ENCODE results near the gene PEAK1.

The PEAK1 gene

DNA sequence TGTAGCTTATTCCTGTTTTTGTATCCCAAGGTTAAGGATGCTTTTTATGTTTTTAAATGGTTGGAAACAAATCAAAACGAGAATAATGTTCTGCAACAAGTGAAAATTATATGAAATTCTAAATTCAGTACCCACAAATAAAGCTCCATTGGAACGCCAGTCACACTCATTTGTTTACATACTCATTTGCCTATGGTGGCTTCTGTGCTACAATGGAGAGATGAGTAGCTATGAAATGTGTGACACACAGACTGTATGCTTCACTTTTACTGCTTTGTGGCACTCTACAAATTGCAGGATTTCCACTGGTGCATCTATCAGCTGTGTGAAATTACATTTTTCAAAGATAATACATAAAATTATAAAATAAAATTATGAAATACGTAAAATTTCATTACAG, 236.8 kb downstream of the PEAK1 start:
- CTCF ChIA-PET: interaction anchor here (0.6 to 2.5 kb wide), 3 partner anchors 33 to 360 kb away, joined by 3 to 11 read pairs (median 8); no protein-coding TSS in a partner anchor

GRCh38 chr15:77181305-77182074, 238.4 kb downstream of the PEAK1 start:
- no peak overlapping the region for H3K4me3 ChIP-seq (ENCODE audit: low read depth, low read length)
- H3K36me3 ChIP-seq (ENCODE audit: control insufficient read depth in 2 of 2, insufficient read depth in 1 of 2, low read length in 2 of 2): no peaks in the 10 kb centered on the region
- H3K9me3 ChIP-seq (ENCODE audit: control insufficient read depth, insufficient read depth, low read depth, low read length): no peaks in the 10 kb centered on the region
- no peak for TF ChIP-seq ZNF24 (tag by site-specific recombination; IDR thresholded peaks at IDR 0.05)
- no peak for TF ChIP-seq ZNF76 (tag by site-specific recombination; IDR thresholded peaks at IDR 0.05; ENCODE audit: borderline replicate concordance, low read depth)
- TF ChIP-seq, protein P1, sequence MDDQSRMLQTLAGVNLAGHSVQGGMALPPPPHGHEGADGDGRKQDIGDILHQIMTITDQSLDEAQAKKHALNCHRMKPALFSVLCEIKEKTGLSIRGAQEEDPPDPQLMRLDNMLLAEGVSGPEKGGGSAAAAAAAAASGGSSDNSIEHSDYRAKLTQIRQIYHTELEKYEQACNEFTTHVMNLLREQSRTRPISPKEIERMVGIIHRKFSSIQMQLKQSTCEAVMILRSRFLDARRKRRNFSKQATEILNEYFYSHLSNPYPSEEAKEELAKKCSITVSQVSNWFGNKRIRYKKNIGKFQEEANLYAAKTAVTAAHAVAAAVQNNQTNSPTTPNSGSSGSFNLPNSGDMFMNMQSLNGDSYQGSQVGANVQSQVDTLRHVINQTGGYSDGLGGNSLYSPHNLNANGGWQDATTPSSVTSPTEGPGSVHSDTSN (CRISPR knock-in tag; IDR thresholded peaks at IDR 0.05): no peak
- no peak for TF ChIP-seq KLF7 (tag by site-specific recombination; IDR thresholded peaks at IDR 0.05; ENCODE audit: borderline replicate concordance)
- no peak for TF ChIP-seq IKZF3 (tag by site-specific recombination; IDR thresholded peaks at IDR 0.05)
- TF ChIP-seq ZNF571 (tag by site-specific recombination; IDR thresholded peaks at IDR 0.05): no peak
- no peak for TF ChIP-seq ZNF174 (tag by site-specific recombination; IDR thresholded peaks at IDR 0.05)
- no peak for TF ChIP-seq HOXA7 (CRISPR knock-in tag; IDR thresholded peaks at IDR 0.05; ENCODE audit: borderline replicate concordance)
- CTCF ChIA-PET: interaction anchor here (0.9 to 2.5 kb wide), 3 partner anchors 278 to 362 kb away, joined by 5 to 11 read pairs (median 8); no protein-coding TSS in a partner anchor
- no peaks in the 10 kb centered on the region for H3K4me1 ChIP-seq (ENCODE audit: control insufficient read depth, insufficient read depth, low read length)
- no peak overlapping the region for H3K27ac ChIP-seq (ENCODE audit: extremely low read depth, low read depth, low read length)
- POLR2A ChIA-PET: no interaction called here

More for the DNA sequence above, 236.8 kb downstream of the PEAK1 start:
- no peaks in the 10 kb centered on the region for H3K36me3 ChIP-seq (ENCODE audit: control insufficient read depth in 2 of 2, insufficient read depth in 1 of 2, low read length in 2 of 2)
- H3K9me3 ChIP-seq (ENCODE audit: control insufficient read depth, insufficient read depth, low read depth, low read length): no peaks in the 10 kb centered on the region
- H3K4me3 ChIP-seq (ENCODE audit: low read depth, low read length): no peak overlapping the region
- no peak overlapping the region for H3K27ac ChIP-seq (ENCODE audit: extremely low read depth, low read depth, low read length)
- TF ChIP-seq, protein P2, sequence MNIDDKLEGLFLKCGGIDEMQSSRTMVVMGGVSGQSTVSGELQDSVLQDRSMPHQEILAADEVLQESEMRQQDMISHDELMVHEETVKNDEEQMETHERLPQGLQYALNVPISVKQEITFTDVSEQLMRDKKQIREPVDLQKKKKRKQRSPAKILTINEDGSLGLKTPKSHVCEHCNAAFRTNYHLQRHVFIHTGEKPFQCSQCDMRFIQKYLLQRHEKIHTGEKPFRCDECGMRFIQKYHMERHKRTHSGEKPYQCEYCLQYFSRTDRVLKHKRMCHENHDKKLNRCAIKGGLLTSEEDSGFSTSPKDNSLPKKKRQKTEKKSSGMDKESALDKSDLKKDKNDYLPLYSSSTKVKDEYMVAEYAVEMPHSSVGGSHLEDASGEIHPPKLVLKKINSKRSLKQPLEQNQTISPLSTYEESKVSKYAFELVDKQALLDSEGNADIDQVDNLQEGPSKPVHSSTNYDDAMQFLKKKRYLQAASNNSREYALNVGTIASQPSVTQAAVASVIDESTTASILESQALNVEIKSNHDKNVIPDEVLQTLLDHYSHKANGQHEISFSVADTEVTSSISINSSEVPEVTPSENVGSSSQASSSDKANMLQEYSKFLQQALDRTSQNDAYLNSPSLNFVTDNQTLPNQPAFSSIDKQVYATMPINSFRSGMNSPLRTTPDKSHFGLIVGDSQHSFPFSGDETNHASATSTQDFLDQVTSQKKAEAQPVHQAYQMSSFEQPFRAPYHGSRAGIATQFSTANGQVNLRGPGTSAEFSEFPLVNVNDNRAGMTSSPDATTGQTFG (tag by site-specific recombination; IDR thresholded peaks at IDR 0.05; ENCODE audit: borderline replicate concordance): no peak
- no peak for TF ChIP-seq FEZF1 (tag by site-specific recombination; IDR thresholded peaks at IDR 0.05)
- no peak for TF ChIP-seq ZFP69B (tag by site-specific recombination; IDR thresholded peaks at IDR 0.05)
- TF ChIP-seq, protein P3, sequence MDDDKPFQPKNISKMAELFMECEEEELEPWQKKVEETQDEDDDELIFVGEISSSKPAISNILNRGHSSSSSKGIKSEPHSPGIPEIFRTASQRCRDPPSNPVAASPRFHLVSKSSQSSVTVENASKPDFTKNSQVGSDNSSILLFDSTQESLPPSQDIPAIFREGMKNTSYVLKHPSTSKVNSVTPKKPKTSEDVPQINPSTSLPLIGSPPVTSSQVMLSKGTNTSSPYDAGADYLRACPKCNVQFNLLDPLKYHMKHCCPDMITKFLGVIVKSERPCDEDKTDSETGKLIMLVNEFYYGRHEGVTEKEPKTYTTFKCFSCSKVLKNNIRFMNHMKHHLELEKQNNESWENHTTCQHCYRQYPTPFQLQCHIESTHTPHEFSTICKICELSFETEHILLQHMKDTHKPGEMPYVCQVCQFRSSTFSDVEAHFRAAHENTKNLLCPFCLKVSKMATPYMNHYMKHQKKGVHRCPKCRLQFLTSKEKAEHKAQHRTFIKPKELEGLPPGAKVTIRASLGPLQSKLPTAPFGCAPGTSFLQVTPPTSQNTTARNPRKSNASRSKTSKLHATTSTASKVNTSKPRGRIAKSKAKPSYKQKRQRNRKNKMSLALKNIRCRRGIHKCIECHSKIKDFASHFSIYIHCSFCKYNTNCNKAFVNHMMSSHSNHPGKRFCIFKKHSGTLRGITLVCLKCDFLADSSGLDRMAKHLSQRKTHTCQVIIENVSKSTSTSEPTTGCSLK (tag by site-specific recombination; IDR thresholded peaks at IDR 0.05): no peak
- TF ChIP-seq ZEB2 (tag by site-specific recombination; IDR thresholded peaks at IDR 0.05): no peak
- TF ChIP-seq ZSCAN23 (tag by site-specific recombination; IDR thresholded peaks at IDR 0.05): no peak
- no peak for TF ChIP-seq ZNF140 (tag by site-specific recombination; IDR thresholded peaks at IDR 0.05)
- TF ChIP-seq GFI1B (tag by site-specific recombination; IDR thresholded peaks at IDR 0.05): no peak
- TF ChIP-seq ZNF830 (tag by site-specific recombination; IDR thresholded peaks at IDR 0.05; ENCODE audit: low read depth): no peak
- TF ChIP-seq ZNF704 (tag by site-specific recombination; IDR thresholded peaks at IDR 0.05): no peak
- no peak for TF ChIP-seq SP2 (tag by site-specific recombination; IDR thresholded peaks at IDR 0.05)
- no peak for TF ChIP-seq ZNF600 (tag by site-specific recombination; IDR thresholded peaks at IDR 0.05)
- no peak for TF ChIP-seq ZNF555 (tag by site-specific recombination; conservative IDR thresholded peaks at IDR 0.05)
- TF ChIP-seq, protein P4, sequence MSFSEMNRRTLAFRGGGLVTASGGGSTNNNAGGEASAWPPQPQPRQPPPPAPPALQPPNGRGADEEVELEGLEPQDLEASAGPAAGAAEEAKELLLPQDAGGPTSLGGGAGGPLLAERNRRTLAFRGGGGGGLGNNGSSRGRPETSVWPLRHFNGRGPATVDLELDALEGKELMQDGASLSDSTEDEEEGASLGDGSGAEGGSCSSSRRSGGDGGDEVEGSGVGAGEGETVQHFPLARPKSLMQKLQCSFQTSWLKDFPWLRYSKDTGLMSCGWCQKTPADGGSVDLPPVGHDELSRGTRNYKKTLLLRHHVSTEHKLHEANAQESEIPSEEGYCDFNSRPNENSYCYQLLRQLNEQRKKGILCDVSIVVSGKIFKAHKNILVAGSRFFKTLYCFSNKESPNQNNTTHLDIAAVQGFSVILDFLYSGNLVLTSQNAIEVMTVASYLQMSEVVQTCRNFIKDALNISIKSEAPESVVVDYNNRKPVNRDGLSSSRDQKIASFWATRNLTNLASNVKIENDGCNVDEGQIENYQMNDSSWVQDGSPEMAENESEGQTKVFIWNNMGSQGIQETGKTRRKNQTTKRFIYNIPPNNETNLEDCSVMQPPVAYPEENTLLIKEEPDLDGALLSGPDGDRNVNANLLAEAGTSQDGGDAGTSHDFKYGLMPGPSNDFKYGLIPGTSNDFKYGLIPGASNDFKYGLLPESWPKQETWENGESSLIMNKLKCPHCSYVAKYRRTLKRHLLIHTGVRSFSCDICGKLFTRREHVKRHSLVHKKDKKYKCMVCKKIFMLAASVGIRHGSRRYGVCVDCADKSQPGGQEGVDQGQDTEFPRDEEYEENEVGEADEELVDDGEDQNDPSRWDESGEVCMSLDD (tag by site-specific recombination; IDR thresholded peaks at IDR 0.05): no peak
- no peak for TF ChIP-seq GLI2 (tag by site-specific recombination; IDR thresholded peaks at IDR 0.05; ENCODE audit: borderline replicate concordance, low read depth)
- H3K4me1 ChIP-seq (ENCODE audit: control insufficient read depth, insufficient read depth, low read length): peaks cover 2% of the 10 kb centered on the region; the same call in 1 of the 2 replicates
- POLR2A ChIA-PET: no interaction called here

Data from HEK293 (cell line).